Regular cardiac myocyte (primary cell): ENCODE results near the gene ZBTB4. TPM values are rescaled to one million over a fixed set of nuclear protein-coding genes. Genes with fewer than 3 reads are reported as not detected.

ENCODE experiments used
- total RNA-seq: library from RNA; depleted of rRNA; stranded (reverse); fragments of >200 nt; gene quantifications from 2 replicates; pipeline ENCODE4 v1.2.3, GENCODE V29; 2014

The ZBTB4 gene
- 14.8 and 21.4 TPM in 2 replicates for total RNA-seq

GRCh38 chr17:7479213-7480088, at the start of gene ZBTB4:
ZBTB4 (minus strand) TSS chr17:7479631; CDS start chr17:7466801, 12,830 bp downstream.

DNA sequence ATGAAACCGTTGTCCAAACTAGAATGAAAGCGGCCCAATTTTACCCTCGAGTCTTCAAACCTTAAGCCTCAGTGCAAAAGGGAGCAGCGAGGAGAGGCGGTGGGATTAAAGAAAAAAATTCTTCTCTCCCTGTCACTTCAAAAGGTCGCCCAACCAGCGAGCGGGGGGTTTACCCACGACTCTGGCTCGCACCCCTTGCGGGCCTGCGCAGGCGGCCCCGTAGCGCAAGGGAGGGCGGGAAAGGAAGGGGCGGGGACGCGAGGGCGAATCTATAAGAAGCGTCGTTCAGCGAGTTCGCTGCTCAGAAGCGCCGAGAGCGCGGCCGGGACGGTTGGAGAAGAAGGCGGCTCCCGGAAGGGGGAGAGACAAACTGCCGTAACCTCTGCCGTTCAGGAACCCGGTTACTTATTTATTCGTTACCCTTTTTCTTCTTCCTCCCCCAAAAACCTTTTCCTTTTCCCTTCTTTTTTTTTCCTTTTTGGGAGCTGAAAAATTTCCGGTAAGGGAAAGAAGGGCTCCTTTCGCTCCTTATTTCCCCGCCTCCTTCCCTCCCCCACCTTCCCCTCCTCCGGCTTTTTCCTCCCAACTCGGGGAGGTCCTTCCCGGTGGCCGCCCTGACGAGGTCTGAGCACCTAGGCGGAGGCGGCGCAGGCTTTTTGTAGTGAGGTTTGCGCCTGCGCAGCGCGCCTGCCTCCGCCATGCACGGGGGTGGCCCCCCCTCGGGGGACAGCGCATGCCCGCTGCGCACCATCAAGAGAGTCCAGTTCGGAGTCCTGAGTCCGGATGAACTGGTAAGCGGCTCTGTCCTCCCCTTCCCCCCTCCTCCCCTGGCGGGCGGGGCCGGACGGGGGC, 4.9 kb upstream of the ZBTB4 start, which contains the start of gene POLR2A:
TSS of gene POLR2A (plus strand) at position 300 of the 852 bp plus-strand sequence.

GRCh38 chr17:7481275-7481674, 1.8 kb upstream of the ZBTB4 start, which contains the start of gene SLC35G6:
SLC35G6 (plus strand) TSS chr17:7481446; CDS start chr17:7481517, 71 bp downstream.

DNA sequence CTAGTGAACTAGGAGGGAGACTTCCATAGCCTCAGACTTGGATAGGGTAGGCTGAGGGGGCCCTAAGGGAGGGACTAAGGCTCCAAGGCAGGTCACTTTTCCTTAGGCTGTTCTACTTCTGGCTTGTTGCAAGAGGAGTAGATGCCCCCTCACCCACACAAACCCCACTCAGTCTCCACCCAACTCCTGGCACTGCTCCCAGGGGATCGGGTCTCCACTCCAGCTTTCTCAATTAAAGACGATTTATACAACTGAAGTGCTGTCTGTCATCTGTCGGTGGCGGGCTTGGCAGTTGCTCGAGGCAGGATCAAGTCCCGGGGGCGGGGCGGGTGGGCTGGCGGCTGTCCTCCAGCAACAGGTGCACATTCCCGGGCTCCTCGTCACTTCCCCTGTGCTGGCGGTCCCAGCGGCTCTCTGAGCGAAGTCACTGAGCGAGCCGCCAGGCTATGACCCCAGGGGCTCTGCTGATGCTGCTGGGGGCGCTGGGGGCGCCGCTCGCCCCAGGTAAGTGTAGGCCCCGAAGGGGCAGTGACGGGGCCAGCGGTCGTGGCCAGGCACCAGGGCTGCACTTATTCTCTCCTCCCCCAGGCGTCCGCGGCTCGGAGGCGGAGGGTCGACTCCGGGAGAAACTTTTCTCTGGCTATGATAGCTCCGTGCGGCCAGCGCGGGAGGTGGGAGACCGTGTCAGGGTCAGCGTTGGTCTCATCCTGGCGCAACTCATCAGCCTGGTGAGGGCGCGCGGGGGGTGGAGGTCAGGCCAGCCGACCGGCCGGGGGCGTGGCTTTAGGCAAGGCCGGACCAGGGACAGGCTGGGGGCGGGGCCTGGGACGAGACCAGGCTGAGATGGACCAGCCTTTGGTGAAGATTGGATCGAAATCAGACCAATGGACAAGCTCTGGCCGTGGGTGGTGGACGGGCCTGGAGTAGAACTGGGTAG, 34.5 kb downstream of the ZBTB4 start, which contains the start of gene CHRNB1:
TSS of gene CHRNB1 (plus strand) at position 380 of the 937 bp plus-strand sequence. CDS start at position 447, 67 bp downstream.

DNA sequence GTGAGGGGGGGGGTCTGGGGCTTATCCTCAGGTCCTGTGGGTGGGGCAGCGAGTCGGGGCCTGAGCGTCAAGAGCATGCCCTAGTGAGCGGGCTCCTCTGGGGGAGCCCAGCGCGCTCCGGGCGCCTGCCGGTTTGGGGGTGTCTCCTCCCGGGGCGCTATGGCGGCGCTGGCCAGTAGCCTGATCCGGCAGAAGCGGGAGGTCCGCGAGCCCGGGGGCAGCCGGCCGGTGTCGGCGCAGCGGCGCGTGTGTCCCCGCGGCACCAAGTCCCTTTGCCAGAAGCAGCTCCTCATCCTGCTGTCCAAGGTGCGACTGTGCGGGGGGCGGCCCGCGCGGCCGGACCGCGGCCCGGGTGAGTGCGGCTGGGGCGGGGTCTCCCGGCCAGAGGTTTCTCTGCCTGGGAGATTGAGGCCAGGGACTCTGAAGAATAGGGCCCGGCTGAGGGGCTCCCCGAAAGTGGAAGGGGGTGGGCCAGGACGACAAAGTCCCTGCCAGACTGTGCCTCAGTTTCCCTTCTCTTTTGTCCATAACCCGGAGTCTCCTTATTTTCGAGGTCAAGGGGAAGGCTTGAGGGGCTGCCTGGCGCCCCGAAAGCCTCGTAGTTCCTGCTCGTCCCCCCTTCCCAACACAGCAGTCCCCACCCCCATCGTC, 39.8 kb downstream of the ZBTB4 start, which contains the start of gene FGF11:
TSS of gene FGF11 (plus strand) at position 51 of the 651 bp plus-strand sequence. CDS start at position 160, 109 bp downstream.

GRCh38 chr17:7428557-7428956, 50.9 kb downstream of the ZBTB4 start, which contains the start of gene SPEM3:
SPEM3 (plus strand) TSS chr17:7428857; CDS start chr17:7428903, 46 bp downstream.

GRCh38 chr17:7425316-7425715, 54.1 kb downstream of the ZBTB4 start, which contains the start of gene SPEM2:
SPEM2 (plus strand) TSS chr17:7425616; CDS start chr17:7425689, 73 bp downstream.

GRCh38 chr17:7419819-7420610, 59.4 kb downstream of the ZBTB4 start, which contains the start of gene SPEM1:
SPEM1 (plus strand) TSS chr17:7420324; CDS start chr17:7420385, 61 bp downstream.

Other genes with a start within 250 kb of the ZBTB4 start
- gene DVL2, start 245.1 kb downstream of the ZBTB4 start, total RNA-seq = 49.8 and 59.5 TPM in 2 replicates
- 40.0 and 40.8 TPM in 2 replicates for gene PHF23, start 240.2 kb downstream of the ZBTB4 start, total RNA-seq
- 118 and 275 TPM in 2 replicates for gene GABARAP, start 237.2 kb downstream of the ZBTB4 start, total RNA-seq
- 14.4 and 19.9 TPM in 2 replicates for gene CTDNEP1, start 227.9 kb downstream of the ZBTB4 start, total RNA-seq
- 22.0 and 57.3 TPM in 2 replicates for gene ELP5, start 227.4 kb downstream of the ZBTB4 start, total RNA-seq
- 0.19 and 1.7 TPM in 2 replicates for gene CLDN7, start 217.2 kb downstream of the ZBTB4 start, total RNA-seq
- gene SLC2A4, start 197.9 kb downstream of the ZBTB4 start, total RNA-seq = under 0.01 and 0.28 TPM in 2 replicates
- 0.56 TPM in 1 of 2 replicates, not detected in the other for gene YBX2, start 185.0 kb downstream of the ZBTB4 start, total RNA-seq
- 474 and 1,218 TPM in 2 replicates for gene EIF5A, start 172.0 kb downstream of the ZBTB4 start, total RNA-seq
- 26.8 and 41.8 TPM in 2 replicates for gene GPS2, start 164.3 kb downstream of the ZBTB4 start, total RNA-seq
- 12.7 and 23.8 TPM in 2 replicates for gene NEURL4, start 150.3 kb downstream of the ZBTB4 start, total RNA-seq
- 0.56 and 0.58 TPM in 2 replicates for gene ACAP1, start 143.1 kb downstream of the ZBTB4 start, total RNA-seq
- 10.4 and 13.5 TPM in 2 replicates for gene KCTD11, start 127.5 kb downstream of the ZBTB4 start, total RNA-seq
- gene TMEM95, start 124.5 kb downstream of the ZBTB4 start, total RNA-seq = not detected in 2 replicates
- gene TNK1, start 98.5 kb downstream of the ZBTB4 start, total RNA-seq = under 0.01 and 0.28 TPM in 2 replicates
- 14.4 and 15.5 TPM in 2 replicates for gene PLSCR3, start 85.1 kb downstream of the ZBTB4 start, total RNA-seq
- gene TMEM256, start 75.5 kb downstream of the ZBTB4 start, total RNA-seq = 88.0 and 144 TPM in 2 replicates
- 2.3 and 4.2 TPM in 2 replicates for gene NLGN2, start 71.8 kb downstream of the ZBTB4 start, total RNA-seq
- gene SPEM1, start 59.3 kb downstream of the ZBTB4 start, total RNA-seq = not detected in 2 replicates
- not detected in 2 replicates for gene SPEM2, start 54.0 kb downstream of the ZBTB4 start, total RNA-seq
- not detected in 2 replicates for gene SPEM3, start 50.8 kb downstream of the ZBTB4 start, total RNA-seq
- gene TMEM102, start 44.2 kb downstream of the ZBTB4 start, total RNA-seq = 1.5 and 2.3 TPM in 2 replicates
- gene FGF11, start 40.1 kb downstream of the ZBTB4 start, total RNA-seq = 2.5 and 14.7 TPM in 2 replicates
- 2.3 and 3.9 TPM in 2 replicates for gene CHRNB1, start 34.6 kb downstream of the ZBTB4 start, total RNA-seq
- not detected in 2 replicates for gene SLC35G6, start 1.8 kb upstream of the ZBTB4 start, total RNA-seq
- 49.6 and 88.0 TPM in 2 replicates for gene POLR2A, start 4.7 kb upstream of the ZBTB4 start, total RNA-seq
- 3.6 and 14.1 TPM in 2 replicates for gene TNFSF12, start 69.4 kb upstream of the ZBTB4 start, total RNA-seq
- gene TNFSF13, start 79.1 kb upstream of the ZBTB4 start, total RNA-seq = 0.38 and 1.1 TPM in 2 replicates
- 71.0 and 99.3 TPM in 2 replicates for gene SENP3, start 82.3 kb upstream of the ZBTB4 start, total RNA-seq
- 7.5 and 15.2 TPM in 2 replicates for gene CD68, start 100.0 kb upstream of the ZBTB4 start, total RNA-seq
- 54.4 and 115 TPM in 2 replicates for gene MPDU1, start 104.2 kb upstream of the ZBTB4 start, total RNA-seq
- gene SOX15, start 110.5 kb upstream of the ZBTB4 start, total RNA-seq = 0.28 and 0.38 TPM in 2 replicates
- gene FXR2, start 135.3 kb upstream of the ZBTB4 start, total RNA-seq = 50.2 and 58.1 TPM in 2 replicates
- gene SAT2, start 148.2 kb upstream of the ZBTB4 start, total RNA-seq = 25.5 and 30.2 TPM in 2 replicates
- 0.19 and 0.28 TPM in 2 replicates for gene SHBG, start 150.5 kb upstream of the ZBTB4 start, total RNA-seq
- not detected in 2 replicates for gene ATP1B2, start 171.3 kb upstream of the ZBTB4 start, total RNA-seq
- gene TP53, start 207.9 kb upstream of the ZBTB4 start, total RNA-seq = 16.3 and 28.4 TPM in 2 replicates
- gene WRAP53, start 208.8 kb upstream of the ZBTB4 start, total RNA-seq = 3.1 and 7.9 TPM in 2 replicates
- under 0.01 and 0.19 TPM in 2 replicates for gene EFNB3, start 225.6 kb upstream of the ZBTB4 start, total RNA-seq
- gene DNAH2, start 238.1 kb upstream of the ZBTB4 start, total RNA-seq = 0.19 and 0.56 TPM in 2 replicates